H1 (cell line): ENCODE data around the gene PRKAR2B. TPM values are rescaled to one million over a fixed set of nuclear protein-coding genes. Genes with fewer than 3 reads are reported as not detected.

Experiments used
- CTCF ChIA-PET: fragments of 300-600 bp; sonication (Branson Sonifier 250); formaldehyde crosslinking; loops from one replicate; lab custom pipeline; 2021; ENCODE audit not compliant: partially characterized antibody; lab: Charles Lee
- POLR2A ChIA-PET: fragments of 300-600 bp; sonication (Branson Sonifier 250); formaldehyde crosslinking; loops from one replicate; lab custom pipeline; 2021; ENCODE audit warnings: inconsistent platforms; ENCODE audit not compliant: partially characterized antibody; lab: Charles Lee
- DNase-seq, 2 experiments: peaks; one replicate each; pipeline versions ENCODE4 v3.0.0 to v3.0.0-alpha.2; 2010 to 2022; ENCODE audit warnings: low spot score in 2 of 2, low read depth in 1 of 2, mixed read lengths in 1 of 2
- FAIRE-seq: peaks from 2 replicates; lab custom pipeline; 2011; peaks lifted over from hg19 to GRCh38; lab: Jason Lieb, UNC
- H2AFZ ChIP-seq: 2 replicates; pipeline ENCODE4 v1.8.1; 2012; ENCODE audit warnings: low read length, inconsistent platforms
- H2AK5ac ChIP-seq: 2 replicates; pipeline ENCODE4 v1.6.1; 2013; ENCODE audit warnings: low read depth, low read length
- H2BK120ac ChIP-seq: replicated peaks from 2 replicates; pipeline ENCODE3; 2013; ENCODE audit warnings: low read depth, low read length, inconsistent platforms
- H2BK12ac ChIP-seq: 2 replicates; pipeline ENCODE4 v1.6.1; 2013; ENCODE audit warnings: low read depth, low read length
- H2BK15ac ChIP-seq: 2 replicates; pipeline ENCODE4 v1.6.1; 2013; ENCODE audit warnings: low read length
- H2BK20ac ChIP-seq: 2 replicates; pipeline ENCODE4 v1.6.1; 2013; ENCODE audit warnings: low read length
- H2BK5ac ChIP-seq: 2 replicates; pipeline ENCODE4 v1.6.1; 2013; ENCODE audit warnings: low read depth, low read length
- H3K14ac ChIP-seq: 2 replicates; pipeline ENCODE4 v1.6.1; 2013; ENCODE audit warnings: inconsistent platforms; ENCODE audit not compliant: insufficient read length
- H3K18ac ChIP-seq: 2 replicates; pipeline ENCODE4 v1.6.1; 2013; ENCODE audit warnings: low read length; ENCODE audit errors: extremely low read depth
- H3K23ac ChIP-seq: 2 replicates; pipeline ENCODE4 v1.6.1; 2013; ENCODE audit warnings: inconsistent platforms; ENCODE audit not compliant: insufficient read length
- H3K23me2 ChIP-seq: 2 replicates; pipeline ENCODE4 v1.6.1; 2013; ENCODE audit warnings: low read depth, low read length
- H3K27ac ChIP-seq: 2 replicates; pipeline ENCODE4 v1.6.1; 2011; ENCODE audit warnings: low read depth, low read length, inconsistent platforms
- H3K27me3 ChIP-seq, 4 experiments: replicated peaks in 1 of 4; 1 replicate in 1 of 4; 2 replicates in 3 of 4; pipeline versions ENCODE4 v1.6.1 to v1.8.1; 2011 to 2013; ENCODE audit warnings: low read length in 3 of 4, mild to moderate bottlenecking in 3 of 4, inconsistent platforms in 2 of 4, mixed read lengths in 2 of 4, moderate library complexity in 1 of 4; ENCODE audit not compliant: control insufficient read depth in 3 of 4, insufficient read depth in 3 of 4; ENCODE audit errors: extremely low read depth in 1 of 4
- H3K36me3 ChIP-seq, 4 experiments: 2 replicates each; pipeline versions ENCODE4 v1.6.1 to v1.8.1; 2011 to 2013; ENCODE audit warnings: mild to moderate bottlenecking in 4 of 4, low read length in 3 of 4, moderate library complexity in 2 of 4, control low read depth in 1 of 4, inconsistent platforms in 1 of 4; ENCODE audit not compliant: insufficient read depth in 4 of 4, control insufficient read depth in 2 of 4
- H3K4ac ChIP-seq: replicated peaks from 2 replicates; pipeline ENCODE3; 2013; ENCODE audit warnings: low read length, low read depth, mixed read lengths, inconsistent platforms; ENCODE audit not compliant: insufficient read length
- H3K4me1 ChIP-seq, 4 experiments: replicated peaks in 1 of 4; 1 replicate in 1 of 4; 2 replicates in 3 of 4; pipeline versions ENCODE4 v1.6.1 to v1.8.1; 2011 to 2013; ENCODE audit warnings: low read length in 3 of 4, inconsistent platforms in 2 of 4, mixed read lengths in 1 of 4; ENCODE audit not compliant: insufficient read depth in 4 of 4, control insufficient read depth in 3 of 4
- H3K4me2 ChIP-seq, 2 experiments: 2 replicates each; pipeline versions ENCODE4 v1.6.1 to v1.8.1; 2011 to 2013; ENCODE audit warnings: low read depth in 2 of 2, low read length in 2 of 2, control low read depth in 1 of 2, inconsistent platforms in 1 of 2, mild to moderate bottlenecking in 1 of 2; ENCODE audit not compliant: insufficient read depth in 1 of 2
- H3K4me3 ChIP-seq, 4 experiments: fragments of 200-600, 300-600 bp in 1 of 4; sonication (generic), shearing (Covaris generic), sonication (Bioruptor Twin) in 1 of 4; 2 replicates each; pipeline versions ENCODE4 v1.5.1 to v1.8.1; 2011 to 2016; ENCODE audit warnings: low read length in 4 of 4, low read depth in 3 of 4, control low read depth in 2 of 4, inconsistent platforms in 2 of 4, mild to moderate bottlenecking in 2 of 4, mixed read lengths in 1 of 4, moderate library complexity in 1 of 4; ENCODE audit not compliant: insufficient read depth in 2 of 4; ENCODE audit errors: extremely low read depth in 1 of 4
- H3K56ac ChIP-seq: replicated peaks from 2 replicates; pipeline ENCODE3; 2013; ENCODE audit warnings: low read depth, mild to moderate bottlenecking, mixed read lengths, low read length, inconsistent platforms; ENCODE audit not compliant: insufficient read length
- H3K79me1 ChIP-seq: 2 replicates; pipeline ENCODE4 v1.6.1; 2013; ENCODE audit warnings: low read depth, low read length, control low read depth
- H3K79me2 ChIP-seq, 2 experiments: 2 replicates each; pipeline versions ENCODE4 v1.6.1 to v1.8.1; 2012 to 2013; ENCODE audit warnings: low read length in 2 of 2, mild to moderate bottlenecking in 2 of 2, inconsistent platforms in 1 of 2; ENCODE audit not compliant: insufficient read depth in 2 of 2, control insufficient read depth in 1 of 2
- H3K9ac ChIP-seq, 4 experiments: replicated peaks in 1 of 4; 1 replicate in 1 of 4; 2 replicates in 3 of 4; pipeline versions ENCODE4 v1.6.1 to v1.8.1; 2011 to 2013; ENCODE audit warnings: low read depth in 3 of 4, low read length in 3 of 4, control low read depth in 2 of 4, mild to moderate bottlenecking in 2 of 4, moderate library complexity in 2 of 4, inconsistent platforms in 1 of 4; ENCODE audit errors: extremely low read depth in 1 of 4
- H3K9me3 ChIP-seq, 2 experiments: 2 replicates each; pipeline versions ENCODE4 v1.6.1 to v1.8.1; 2012 to 2013; ENCODE audit warnings: mild to moderate bottlenecking in 2 of 2, moderate library complexity in 2 of 2, control low read depth in 1 of 2, inconsistent platforms in 1 of 2, low read depth in 1 of 2, low read length in 1 of 2, mixed read lengths in 1 of 2; ENCODE audit not compliant: insufficient read depth in 2 of 2
- H4K20me1 ChIP-seq, 2 experiments: replicated peaks in 1 of 2; 2 replicates each; pipeline versions ENCODE3 to v1.8.1; 2011 to 2013; ENCODE audit warnings: inconsistent platforms in 2 of 2, low read length in 2 of 2, mild to moderate bottlenecking in 1 of 2; ENCODE audit not compliant: insufficient read depth in 2 of 2, control insufficient read depth in 1 of 2
- H4K5ac ChIP-seq: 2 replicates; pipeline ENCODE4 v1.6.1; 2013; ENCODE audit warnings: low read length, low read depth, mixed read lengths, inconsistent platforms; ENCODE audit not compliant: insufficient read length
- H4K8ac ChIP-seq: 2 replicates; pipeline ENCODE4 v1.8.0; 2013; ENCODE audit warnings: mild to moderate bottlenecking, moderate library complexity, low read length, inconsistent platforms; ENCODE audit not compliant: insufficient read depth; ENCODE audit errors: extremely low read depth
- H4K91ac ChIP-seq: replicated peaks from 2 replicates; pipeline ENCODE3; 2013; ENCODE audit warnings: low read length, mixed read lengths, inconsistent platforms; ENCODE audit not compliant: insufficient read length
- BRCA1 ChIP-seq: IDR thresholded peaks from 2 replicates; pipeline ENCODE4 v1.6.1; 2012; ENCODE audit warnings: low read depth, low read length, improper control_type of control experiment
- CEBPB ChIP-seq: IDR thresholded peaks from 2 replicates; pipeline ENCODE4 v1.6.1; 2012; ENCODE audit warnings: low read depth, low read length
- E2F6 ChIP-seq: IDR thresholded peaks from 2 replicates; pipeline ENCODE4 v1.6.1; 2012; ENCODE audit warnings: inconsistent platforms
- JUN ChIP-seq: IDR thresholded peaks from 2 replicates; pipeline ENCODE4 v1.6.1; 2011; ENCODE audit warnings: low read depth, mild to moderate bottlenecking, improper control_type of control experiment, low read length
- POLR2A ChIP-seq, 2 experiments: IDR thresholded peaks; 1 replicate in 1 of 2; 2 replicates in 1 of 2; pipeline ENCODE4 v1.6.1; 2011; ENCODE audit warnings: low read depth in 2 of 2, low read length in 2 of 2, mild to moderate bottlenecking in 2 of 2; ENCODE audit errors: control extremely low read depth in 1 of 2
- RAD21 ChIP-seq, 2 experiments: IDR thresholded peaks in 1 of 2; conservative IDR thresholded peaks in 1 of 2; 2 replicates each; pipeline ENCODE4 v1.6.1; 2011; ENCODE audit warnings: low read depth in 2 of 2, low read length in 2 of 2, improper control_type of control experiment in 1 of 2, inconsistent platforms in 1 of 2, mild to moderate bottlenecking in 1 of 2, moderate library complexity in 1 of 2
- RFX5 ChIP-seq: IDR thresholded peaks from 2 replicates; pipeline ENCODE4 v1.6.1; 2011; ENCODE audit warnings: low read depth, low read length, improper control_type of control experiment, borderline replicate concordance
- SP2 ChIP-seq: IDR thresholded peaks from 2 replicates; pipeline ENCODE4 v1.6.1; 2012; ENCODE audit warnings: mild to moderate bottlenecking, low read length, inconsistent platforms
- TBP ChIP-seq: IDR thresholded peaks from 2 replicates; pipeline ENCODE4 v1.6.1; 2011; ENCODE audit warnings: low read depth, low read length, improper control_type of control experiment
- ZNF274 ChIP-seq: IDR thresholded peaks from 2 replicates; pipeline ENCODE4 v1.7.0; 2012; ENCODE audit warnings: low read length, borderline replicate concordance; ENCODE audit errors: extremely low read depth
- WGBS, 2 experiments: shearing (Covaris generic) in 1 of 2; methylation state at CpG; one replicate each; pipeline versions ENCODE4 v1.1.6 to v1.1.7; 2013 to 2015; ENCODE audit warnings: low lambda C conversion rate in 2 of 2, mixed read lengths in 2 of 2, inconsistent platforms in 1 of 2, low coverage in 1 of 2, missing lambda C conversion rate in 1 of 2; ENCODE audit not compliant: insufficient replicate concordance in 2 of 2, insufficient coverage in 1 of 2, insufficient read length in 1 of 2; ENCODE audit errors: extremely low coverage in 1 of 2, missing lambda C conversion rate in 1 of 2; 5-methylcytosine and 5-hydroxymethylcytosine counted together
- polyA plus RNA-seq, 7 experiments: library from polyadenylated mRNA; depleted of rRNA in 3 of 7; stranded (reverse) in 5 of 7; unstranded in 2 of 7; fragments of >200 nt in 5 of 7; fragments of 200-250 nt in 2 of 7; gene quantifications; 1 replicate in 5 of 7; 2 replicates in 1 of 7; 4 replicates in 1 of 7; pipeline versions ENCODE4 v1.2.1 to v1.2.3, GENCODE V29; 2011 to 2013; ENCODE audit warnings: missing spikeins in 2 of 7, mixed read lengths in 2 of 7
- total RNA-seq: library from RNA; stranded (reverse); fragmentation: NEBNext Ultra II Directional; extraction: Animal tissue kit (Norgen Biotek cat#: 25700); gene quantifications from 2 replicates; pipeline ENCODE4 v1.2.1, GENCODE V29; 2021
- TF ChIP-seq, protein P1 (sequence below): IDR thresholded peaks from 2 replicates; pipeline ENCODE4 v1.6.1; 2011; ENCODE audit warnings: low read length, improper control_type of control experiment

Gene PRKAR2B
- total and polyA plus RNA-seq, 2 of the 8 experiments (the other 6 are each of a cell fraction or from before 2014, with no cell fraction given) = 10.4 to 37.0 TPM

DNA sequence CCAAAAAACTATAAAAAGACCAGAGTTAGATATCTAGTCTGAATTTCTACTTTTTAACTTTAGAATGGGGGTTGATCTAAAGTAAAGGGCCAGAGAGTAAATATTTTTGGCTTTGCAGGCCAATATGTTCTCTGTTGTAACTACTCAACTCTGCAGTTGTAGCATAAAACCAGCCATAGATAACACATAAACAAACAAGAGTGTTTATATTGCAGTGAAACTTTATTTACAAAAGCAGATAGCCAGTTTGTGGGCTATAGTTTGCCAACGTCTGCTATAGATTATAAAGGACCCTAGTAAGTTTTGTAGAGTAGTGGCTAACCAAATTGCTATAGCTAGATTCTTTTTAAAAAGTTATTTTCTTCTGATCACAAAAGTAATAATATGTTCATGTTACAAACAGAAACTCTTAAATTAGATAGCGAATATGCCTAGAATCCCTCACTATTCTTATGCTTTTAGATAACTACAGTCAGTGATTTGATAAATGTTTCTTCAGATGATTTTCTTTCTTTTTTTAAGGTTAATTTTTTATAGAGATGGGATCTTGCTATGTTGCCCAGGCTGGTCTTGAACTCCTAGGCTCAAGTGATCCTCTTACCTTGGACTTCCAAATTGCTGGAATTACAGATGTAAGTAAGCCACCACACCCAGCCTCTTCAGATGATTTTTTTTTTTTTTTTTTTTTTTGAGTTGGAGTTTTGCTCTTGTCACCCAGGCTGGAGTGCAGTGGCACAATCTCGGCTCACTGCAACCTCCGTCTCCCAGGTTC is 100.7 kb downstream of the PRKAR2B start:
- ChIA-PET CTCF (interaction anchor here (1.4 to 11.7 kb wide), 3 partner anchors 13 to 198 kb away, joined by 3 to 162 read pairs (median 67); no protein-coding TSS in a partner anchor), POLR2A (no interaction called here)
- Histone ChIP-seq H3K36me3 (no peaks in the 10 kb centered on the region), H3K9ac (no peak overlapping the region), H3K18ac (no peak overlapping the region), H3K4me3 (no peak overlapping the region), H2AFZ (no peak overlapping the region), H3K4me1 (peaks cover 0 to 7% (median under 1%) of the 10 kb centered on the region in 4 experiments; a peak in 3 of 7 replicates), H3K4me2 (no peak overlapping the region), H4K5ac (no peak overlapping the region), H4K20me1 (no peaks in the 10 kb centered on the region), H3K4ac (no peak overlapping the region), H3K23me2 (no peaks in the 10 kb centered on the region), H3K56ac (no peak overlapping the region), H4K8ac (no peak overlapping the region), H3K79me1 (no peaks in the 10 kb centered on the region), H3K14ac (no peak overlapping the region), H4K91ac (no peak overlapping the region), H2AK5ac (no peak overlapping the region), H2BK5ac (no peak overlapping the region), H3K9me3 (no peaks in the 10 kb centered on the region), H3K23ac (no peak overlapping the region), H3K27ac (no peak overlapping the region), H3K27me3 (no peaks in the 10 kb centered on the region), H2BK20ac (no peak overlapping the region), H2BK15ac (no peak overlapping the region), H2BK12ac (no peak overlapping the region), H3K79me2 (no peaks in the 10 kb centered on the region), H2BK120ac (no peak overlapping the region)
- DNase-seq = no peak
- 84% methylated on average over 4 of the region's 4 CpGs; no CpG with 5 or more reads in 1 of the 2 experiments for WGBS, 2 experiments
- FAIRE-seq = no peak
- TF ChIP-seq RFX5 (no peak), E2F6 (no peak), RAD21 (IDR thresholded peaks at IDR 0.05 in 1 of 2, conservative IDR thresholded peaks at IDR 0.05 in 1 of 2; ENCODE audit: low read depth in 2 of 2, low read length in 2 of 2) (no peak), JUN (no peak), CEBPB (no peak), SP2 (no peak), TBP (no peak), BRCA1 (no peak), POLR2A (IDR thresholded peaks at IDR 0.05; ENCODE audit: control extremely low read depth in 1 of 2, low read depth in 2 of 2, low read length in 2 of 2) (no peak), ZNF274 (no peak)
- TF ChIP-seq, protein P1, sequence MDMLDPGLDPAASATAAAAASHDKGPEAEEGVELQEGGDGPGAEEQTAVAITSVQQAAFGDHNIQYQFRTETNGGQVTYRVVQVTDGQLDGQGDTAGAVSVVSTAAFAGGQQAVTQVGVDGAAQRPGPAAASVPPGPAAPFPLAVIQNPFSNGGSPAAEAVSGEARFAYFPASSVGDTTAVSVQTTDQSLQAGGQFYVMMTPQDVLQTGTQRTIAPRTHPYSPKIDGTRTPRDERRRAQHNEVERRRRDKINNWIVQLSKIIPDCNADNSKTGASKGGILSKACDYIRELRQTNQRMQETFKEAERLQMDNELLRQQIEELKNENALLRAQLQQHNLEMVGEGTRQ = no peak
